GM19397 (cell line): Measurements from ENCODE around the gene DKK2.

Source experiments
- ATAC-seq: cut with Tn5 transposase; IDR thresholded peaks from one replicate; pipeline ENCODE4 v1.9.1; 2021; ENCODE audit warnings: mild to moderate bottlenecking, moderate library complexity; ENCODE audit not compliant: unreplicated experiment

The DKK2 gene

DNA sequence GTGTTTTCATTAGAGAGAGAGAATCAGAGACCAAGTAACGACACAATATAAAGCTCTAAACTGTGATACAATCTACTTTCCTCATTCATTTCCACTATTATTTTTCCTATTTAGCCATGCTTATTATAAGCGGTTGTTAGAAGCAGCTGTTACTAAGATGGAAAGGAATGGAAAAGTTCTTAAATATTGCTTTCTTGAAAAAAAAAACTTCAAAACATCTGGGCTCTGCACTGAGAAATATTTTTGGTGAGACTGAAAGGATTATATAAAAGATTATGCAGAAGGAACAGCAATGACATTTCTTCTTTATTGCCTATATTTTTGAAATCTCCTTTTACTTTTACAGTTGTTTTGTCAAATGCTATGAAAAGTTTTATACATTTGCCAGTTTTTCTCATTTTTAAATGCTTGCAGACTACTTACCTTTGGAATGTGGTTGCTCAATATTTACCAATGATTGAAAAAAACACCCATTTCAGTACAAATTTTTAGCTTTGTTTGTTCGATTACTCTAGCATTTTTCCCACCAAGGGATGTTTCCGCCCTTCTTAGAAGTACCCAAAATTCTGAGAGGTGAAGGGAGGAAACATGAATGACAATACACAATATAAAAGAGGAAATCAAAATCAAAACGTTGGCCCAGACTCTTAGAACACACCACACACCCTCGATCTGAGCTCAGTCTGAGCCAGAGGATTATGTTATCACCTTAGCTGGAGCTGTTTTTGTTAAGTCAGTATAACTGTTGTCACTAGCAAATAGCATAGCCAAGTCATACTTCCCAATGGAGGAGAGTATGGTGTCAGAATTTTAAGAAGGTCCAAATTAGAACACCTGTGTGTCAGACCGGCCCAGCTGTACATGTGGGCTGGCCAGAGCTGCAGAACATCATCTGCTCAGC lies 18.4 kb downstream of the DKK2 start:
- ATAC-seq: no peak

DNA sequence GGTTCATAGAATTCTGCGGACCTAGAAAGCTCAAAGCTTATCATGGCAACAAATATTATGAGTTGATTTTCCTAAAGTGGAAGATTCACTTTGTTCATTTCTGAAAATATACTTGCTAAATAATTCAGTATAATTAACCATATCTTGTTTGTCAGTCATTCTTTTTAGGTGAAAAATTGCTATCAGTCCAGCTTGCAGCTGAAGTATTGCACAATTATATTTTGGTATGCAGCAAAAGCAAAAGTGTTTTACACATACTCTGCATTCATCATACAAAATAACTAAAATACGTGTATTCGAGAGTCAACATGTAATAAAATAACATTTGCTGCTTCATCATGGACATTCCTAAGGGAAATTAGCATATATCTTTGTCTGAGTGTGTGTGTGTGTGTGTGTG lies 24.8 kb downstream of the DKK2 start:
- no peak for ATAC-seq

- no peak for ATAC-seq
Measured at GRCh38 chr4:107009196-107009968, 26.7 kb downstream of the DKK2 start.

GRCh38 chr4:107008115-107008514 lies 28.0 kb downstream of the DKK2 start:
- ATAC-seq: no peak

GRCh38 chr4:107006218-107006617 lies 29.9 kb downstream of the DKK2 start:
- ATAC-seq: no peak

- ATAC-seq: no peak
Measured at GRCh38 chr4:106996490-106996889, 39.6 kb downstream of the DKK2 start.

DNA sequence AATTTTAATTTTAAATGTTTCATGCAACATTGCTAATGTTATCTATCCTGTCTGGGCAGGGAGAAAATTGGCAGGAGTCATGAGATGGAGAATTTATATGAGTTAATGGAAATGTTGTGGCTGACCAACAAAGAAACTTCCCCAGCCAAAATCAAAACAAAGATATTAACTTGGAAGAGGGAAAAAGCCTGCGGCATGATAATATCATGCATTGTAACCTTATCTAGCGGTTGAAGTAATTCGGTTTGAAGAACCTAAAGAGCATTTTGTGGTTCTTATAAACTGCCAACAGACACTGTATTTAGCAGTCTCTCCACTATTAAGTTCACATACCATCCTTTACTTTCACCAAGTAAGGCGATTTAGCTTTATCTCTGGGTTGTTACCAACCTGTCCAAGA lies 42.3 kb downstream of the DKK2 start:
- ATAC-seq: no peak

DNA sequence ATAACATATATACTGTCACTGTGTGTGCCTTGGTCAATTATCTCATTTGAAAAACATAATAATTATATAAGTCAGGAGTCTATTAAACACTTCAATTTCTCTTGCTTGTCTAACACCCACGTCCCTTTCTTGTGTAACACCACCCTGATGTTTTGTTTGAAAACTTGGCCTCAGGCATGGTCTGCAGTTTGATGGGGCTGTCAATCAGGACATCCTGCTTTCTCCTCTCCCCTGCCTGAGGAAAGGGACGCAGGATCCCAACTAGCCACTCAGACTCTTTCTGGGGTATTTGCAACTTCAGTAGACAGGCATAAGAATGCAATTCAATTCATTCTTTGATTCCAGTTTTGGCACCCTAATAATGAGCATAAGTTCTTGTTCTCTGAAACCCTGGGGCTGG lies 48.8 kb downstream of the DKK2 start:
- no peak for ATAC-seq

DNA sequence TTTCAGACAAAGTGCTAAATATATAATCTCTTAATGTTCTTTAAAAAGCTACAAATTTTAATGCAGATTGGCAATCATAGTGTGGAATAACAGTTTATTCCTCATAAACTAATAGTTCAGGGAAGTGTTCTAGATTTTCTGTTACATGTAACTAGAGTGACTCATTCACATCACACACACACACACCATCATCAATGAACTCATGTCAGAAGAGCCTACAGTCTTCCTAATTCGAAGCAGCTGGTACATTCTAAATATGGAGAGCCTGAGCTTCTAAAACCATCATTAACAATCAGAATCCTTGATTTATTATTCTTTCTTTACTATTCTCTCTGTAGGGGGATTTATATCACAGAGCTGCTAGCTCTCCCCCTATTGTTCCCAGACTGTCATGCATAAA lies 49.6 kb downstream of the DKK2 start:
- ATAC-seq: no peak

- ATAC-seq: no peak
Measured at GRCh38 chr4:106985830-106986229, 50.3 kb downstream of the DKK2 start.

DNA sequence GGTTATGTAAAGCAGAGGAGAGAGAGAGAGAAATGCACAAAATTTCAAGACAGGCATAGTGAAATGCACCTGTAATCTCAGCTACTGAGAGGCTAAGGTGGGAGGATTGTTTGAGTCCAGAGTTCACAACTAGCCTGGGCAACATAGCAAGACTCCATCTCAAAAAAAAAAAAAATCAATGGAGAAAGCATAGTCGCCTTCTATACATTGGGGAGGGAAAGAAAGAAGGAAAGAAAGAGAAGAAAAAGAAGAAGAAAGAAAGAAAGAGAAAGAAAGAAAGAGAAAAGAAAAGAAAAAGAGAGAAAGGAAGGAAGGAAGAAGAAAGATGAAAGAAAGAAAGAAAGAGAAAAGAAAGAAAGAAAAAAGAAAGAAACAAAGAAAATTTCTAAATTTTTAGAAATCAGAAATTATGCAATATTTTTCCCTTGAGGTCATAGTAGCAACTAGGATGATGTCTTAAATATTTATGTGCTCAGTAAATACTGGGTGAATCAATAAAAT lies 53.4 kb downstream of the DKK2 start:
- no peak for ATAC-seq

DNA sequence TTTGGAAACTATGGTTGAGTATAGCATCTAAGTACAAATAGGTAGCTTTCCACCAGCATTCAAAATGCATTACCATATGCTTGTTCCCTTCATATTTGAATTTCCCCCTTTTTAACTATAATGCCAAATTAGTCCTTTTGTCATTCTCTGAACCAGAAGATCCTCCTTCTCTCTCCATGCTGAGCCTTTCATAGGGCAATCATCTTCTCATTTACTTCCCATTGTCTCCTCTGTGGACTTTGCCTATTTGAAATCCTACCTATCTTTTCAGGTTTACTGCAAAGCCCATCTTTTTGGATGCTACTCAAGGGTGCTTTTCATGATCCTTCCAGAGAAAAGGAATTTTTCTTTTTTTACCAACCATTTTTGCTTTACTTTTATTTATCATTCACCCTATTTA lies 54.7 kb downstream of the DKK2 start:
- no peak for ATAC-seq

DNA sequence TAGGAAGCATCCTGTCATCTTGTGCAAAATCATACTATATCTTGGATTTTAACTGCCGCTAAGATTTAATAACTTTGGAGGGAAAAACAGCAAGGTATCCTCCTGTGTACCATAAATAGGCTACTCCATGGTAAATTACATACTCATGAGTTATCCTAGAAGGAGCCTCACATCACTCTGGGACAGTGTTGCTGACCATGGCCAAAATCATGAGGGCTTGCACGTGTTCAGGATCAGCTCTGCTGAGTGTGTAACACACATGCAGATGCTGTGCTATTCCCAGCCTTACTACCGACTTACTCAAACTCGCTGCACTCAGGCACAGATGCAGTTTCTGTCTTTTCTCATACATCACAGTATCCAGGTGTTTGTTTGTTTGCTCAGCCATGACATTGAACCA lies 56.6 kb downstream of the DKK2 start:
- ATAC-seq: no peak

DNA sequence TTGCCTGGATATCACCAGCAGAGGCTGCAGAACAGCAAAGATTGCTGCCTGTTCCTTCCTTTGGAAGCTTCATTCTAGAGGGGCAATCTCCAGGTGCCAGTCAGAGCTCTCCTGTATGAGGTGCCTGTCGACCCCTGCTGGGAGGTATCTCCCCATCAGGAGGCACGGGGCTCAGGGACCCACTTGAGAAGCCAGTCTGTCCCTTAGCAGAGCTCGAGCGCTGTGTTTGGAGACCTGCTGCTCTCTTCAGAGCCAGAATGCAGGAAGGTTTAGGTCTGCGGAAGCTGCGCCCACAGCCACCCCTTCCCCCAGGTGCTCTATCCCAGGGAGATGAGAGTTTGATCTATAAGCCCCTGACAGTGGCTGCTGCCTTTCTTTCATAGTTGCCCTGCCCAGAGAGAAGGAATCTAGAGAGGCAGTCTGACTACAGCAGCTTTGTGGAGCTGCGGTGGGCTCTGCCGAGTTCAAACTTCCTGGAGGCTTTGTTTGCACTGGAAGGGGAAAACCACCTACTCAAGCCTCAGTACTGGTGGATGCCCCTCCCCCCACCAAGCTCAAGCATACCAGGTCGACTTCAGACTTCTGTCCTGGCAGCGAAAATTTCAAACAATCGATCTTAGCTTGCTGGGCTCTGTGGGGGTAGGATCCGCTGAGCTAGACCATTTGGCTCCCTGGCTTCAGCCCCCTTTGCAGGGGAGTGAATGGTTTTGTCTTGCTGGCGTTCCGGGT lies 57.9 kb downstream of the DKK2 start:
- ATAC-seq: no peak

GRCh38 chr4:106971636-106972035 lies 64.5 kb downstream of the DKK2 start:
- no peak for ATAC-seq

DNA sequence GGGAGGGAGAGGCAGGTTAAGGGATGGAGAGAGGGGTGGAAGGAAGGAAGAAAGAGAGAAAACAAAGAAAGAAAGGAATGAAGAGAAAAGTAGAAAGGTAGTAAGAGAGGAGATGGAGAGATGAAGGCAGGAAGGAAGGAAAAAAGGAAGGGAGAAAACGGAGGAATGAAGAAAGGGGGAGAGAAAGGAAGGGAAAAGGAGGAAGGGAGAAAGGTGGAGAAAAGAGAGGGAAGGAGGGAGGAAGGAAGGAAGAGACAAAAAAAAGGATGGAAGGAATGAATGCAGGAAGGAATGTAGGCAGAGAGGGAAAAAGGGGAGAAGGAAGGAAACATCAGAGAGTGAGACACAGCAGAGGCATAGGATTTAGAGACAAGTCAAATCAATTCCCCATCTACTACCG lies 68.2 kb downstream of the DKK2 start:
- ATAC-seq: no peak

DNA sequence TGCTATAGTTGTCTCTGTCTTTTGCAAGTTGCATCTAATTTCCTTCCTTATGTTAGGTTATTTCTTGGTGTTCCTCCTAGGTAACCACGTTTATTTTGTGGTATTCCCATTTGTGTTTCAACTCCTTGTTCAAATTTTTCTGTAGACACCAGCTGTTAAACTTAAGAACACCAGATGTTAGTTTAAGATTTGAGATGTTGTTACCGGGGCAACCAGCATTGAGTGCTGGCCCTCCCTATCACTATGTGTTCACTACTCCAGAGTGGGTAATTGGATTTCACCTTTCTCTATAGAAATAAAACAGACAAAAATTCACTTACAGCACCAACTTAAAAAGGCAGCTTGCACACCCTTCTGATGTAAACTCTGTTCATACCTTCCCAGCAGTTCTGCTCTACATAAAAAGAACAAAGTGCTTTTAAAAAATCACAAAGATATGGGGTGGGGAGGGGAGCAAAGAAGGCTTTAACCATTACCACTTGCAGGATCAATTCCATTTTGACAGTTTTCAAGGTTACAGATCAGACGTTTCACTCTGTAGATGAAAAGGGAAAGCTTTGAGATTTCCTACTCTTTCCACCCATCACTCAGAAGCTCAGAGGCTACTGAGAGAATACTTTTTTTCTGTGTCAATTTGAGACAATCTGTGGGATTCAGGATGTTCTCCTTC lies 82.9 kb downstream of the DKK2 start:
- ATAC-seq: no peak

GRCh38 chr4:106951891-106952290 lies 84.2 kb downstream of the DKK2 start:
- ATAC-seq: no peak

- no peak for ATAC-seq
Measured at GRCh38 chr4:106941841-106942240, 94.3 kb downstream of the DKK2 start.

- no peak for ATAC-seq
Measured at GRCh38 chr4:106930522-106930921, 105.6 kb downstream of the DKK2 start.

GRCh38 chr4:106929248-106929647 lies 106.9 kb downstream of the DKK2 start:
- ATAC-seq: no peak
